OCI-LY1 (cell line): ENCODE measurements around the gene TTC38.

Source experiments
- H2AFZ ChIP-seq: fragments of 200-600 bp; sonication (generic), shearing (Covaris generic); 2 replicates; pipeline ENCODE4 v1.6.0; 2014; ENCODE audit warnings: antibody characterized with exemption, mild to moderate bottlenecking, low read length
- H3F3A ChIP-seq: fragments of 200-600 bp; sonication (generic), shearing (Covaris generic); 2 replicates; pipeline ENCODE4 v1.6.0; 2014; ENCODE audit warnings: mild to moderate bottlenecking, antibody characterized with exemption, low read length, moderate library complexity; ENCODE audit not compliant: insufficient read depth
- H3K27ac ChIP-seq: fragments of 200-600 bp; sonication (generic); 2 replicates; pipeline ENCODE4 v1.5.1; 2014; ENCODE audit warnings: low read length, mixed run types, mild to moderate bottlenecking, low read depth; ENCODE audit not compliant: poor library complexity, severe bottlenecking
- H3K27me3 ChIP-seq: fragments of 200-600 bp; sonication (generic); 2 replicates; pipeline ENCODE4 v1.6.0; 2014; ENCODE audit warnings: antibody characterized with exemption, mild to moderate bottlenecking, low read length, moderate library complexity; ENCODE audit not compliant: insufficient read depth
- H3K36me3 ChIP-seq: fragments of 200-600 bp; sonication (generic); 2 replicates; pipeline ENCODE4 v1.6.1; 2014; ENCODE audit warnings: mild to moderate bottlenecking, antibody characterized with exemption, low read length, moderate library complexity, mixed read lengths; ENCODE audit not compliant: insufficient read depth
- H3K4me1 ChIP-seq: fragments of 200-600 bp; sonication (generic); 2 replicates; pipeline ENCODE4 v1.5.1; 2014; ENCODE audit warnings: mild to moderate bottlenecking, low read length, moderate library complexity; ENCODE audit not compliant: insufficient read depth, severe bottlenecking
- H3K4me2 ChIP-seq: fragments of 200-600 bp; sonication (generic), shearing (Covaris generic); 2 replicates; pipeline ENCODE4 v1.6.1; 2014; ENCODE audit warnings: low read length
- H3K4me3 ChIP-seq: fragments of 200-600 bp; sonication (generic); 2 replicates; pipeline ENCODE4 v1.5.1; 2014; ENCODE audit warnings: low read length, low read depth, mild to moderate bottlenecking, mixed read lengths; ENCODE audit not compliant: poor library complexity, severe bottlenecking
- H3K79me2 ChIP-seq: fragments of 200-600 bp; shearing (Covaris generic); 2 replicates; pipeline ENCODE4 v1.6.1; 2016; ENCODE audit warnings: mixed run types, low read length, mixed read lengths; ENCODE audit not compliant: insufficient read depth
- H3K9ac ChIP-seq: fragments of 200-600 bp; sonication (generic), shearing (Covaris generic); 2 replicates; pipeline ENCODE4 v1.6.1; 2014; ENCODE audit warnings: mild to moderate bottlenecking, low read length, mixed read lengths
- H3K9me2 ChIP-seq: fragments of 200-600 bp; sonication (generic), shearing (Covaris generic); 2 replicates; pipeline ENCODE4 v1.6.1; 2014; ENCODE audit warnings: low read depth, mild to moderate bottlenecking, low read length, mixed read lengths
- H3K9me3 ChIP-seq: fragments of 200-600 bp; shearing (Covaris generic); 2 replicates; pipeline ENCODE4 v1.6.1; 2014; ENCODE audit warnings: low read length, mixed read lengths
- H4K20me1 ChIP-seq: fragments of 200-600 bp; sonication (generic), shearing (Covaris generic); 2 replicates; pipeline ENCODE4 v1.6.0; 2016; ENCODE audit warnings: mild to moderate bottlenecking, low read length; ENCODE audit not compliant: insufficient read depth
- EZH2 ChIP-seq: fragments of 200-600 bp; sonication (generic), shearing (Covaris generic); IDR thresholded peaks from 2 replicates; pipeline ENCODE4 v1.8.0; 2017; ENCODE audit warnings: borderline replicate concordance, mixed run types, mild to moderate bottlenecking, antibody characterized with exemption, low read length, moderate library complexity, mixed read lengths
- TF ChIP-seq, protein P1 (sequence below): fragments of 200-600 bp; sonication (generic), shearing (Covaris generic); IDR thresholded peaks from 2 replicates; pipeline ENCODE4 v1.5.1; 2017; ENCODE audit warnings: mild to moderate bottlenecking, antibody characterized with exemption, low read length, moderate library complexity, mixed read lengths

TTC38 gene

DNA sequence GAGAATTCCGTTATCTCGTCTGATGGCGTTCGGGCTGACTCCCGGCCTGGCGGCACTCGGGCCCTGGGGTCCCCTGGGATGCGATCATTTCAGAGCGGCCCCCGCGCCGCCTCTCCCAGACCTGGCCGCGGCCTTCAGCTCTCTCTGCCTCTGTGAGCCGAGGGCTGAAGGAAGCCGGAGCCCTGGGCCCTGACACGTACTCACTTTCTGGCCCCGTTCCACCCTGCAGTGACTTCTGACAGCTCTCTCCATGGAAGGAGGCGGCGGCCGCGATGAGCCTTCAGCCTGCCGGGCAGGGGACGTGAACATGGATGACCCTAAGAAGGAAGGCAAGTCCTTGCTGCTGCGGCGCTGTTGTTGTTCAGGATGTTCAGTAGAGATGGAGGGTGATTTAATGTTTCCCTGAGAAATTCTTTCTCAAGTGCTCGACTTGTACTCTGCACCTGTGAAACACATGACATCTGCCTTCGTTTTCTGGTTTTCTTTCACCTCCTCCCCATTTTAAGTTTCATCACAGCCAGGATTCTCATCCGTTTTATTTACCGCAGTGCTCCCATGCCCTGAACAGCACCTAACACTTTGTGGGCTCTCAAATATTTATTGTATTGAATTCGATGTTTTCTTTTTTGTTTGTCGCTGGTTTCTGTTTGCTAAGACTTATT lies 29.5 kb downstream of the TTC38 start:
- Histone ChIP-seq H3K27ac (peak overlapping the region; percentile 60), H2AFZ (no peak overlapping the region), H3K4me2 (peak overlapping the region; percentile 91), H3K9ac (peak overlapping the region; percentile 86), H4K20me1 (no peaks in the 10 kb centered on the region), H3K79me2 (peaks cover 13% of the 10 kb centered on the region), H3K27me3 (no peaks in the 10 kb centered on the region), H3K36me3 (peaks cover 32% of the 10 kb centered on the region), H3K9me3 (no peaks in the 10 kb centered on the region), H3F3A (no peaks in the 10 kb centered on the region), H3K4me3 (peak overlapping the region; percentile 87), H3K9me2 (no peaks in the 10 kb centered on the region), H3K4me1 (peaks cover 45% of the 10 kb centered on the region)
- TF ChIP-seq EZH2, result no peak
- TF ChIP-seq, protein P1, sequence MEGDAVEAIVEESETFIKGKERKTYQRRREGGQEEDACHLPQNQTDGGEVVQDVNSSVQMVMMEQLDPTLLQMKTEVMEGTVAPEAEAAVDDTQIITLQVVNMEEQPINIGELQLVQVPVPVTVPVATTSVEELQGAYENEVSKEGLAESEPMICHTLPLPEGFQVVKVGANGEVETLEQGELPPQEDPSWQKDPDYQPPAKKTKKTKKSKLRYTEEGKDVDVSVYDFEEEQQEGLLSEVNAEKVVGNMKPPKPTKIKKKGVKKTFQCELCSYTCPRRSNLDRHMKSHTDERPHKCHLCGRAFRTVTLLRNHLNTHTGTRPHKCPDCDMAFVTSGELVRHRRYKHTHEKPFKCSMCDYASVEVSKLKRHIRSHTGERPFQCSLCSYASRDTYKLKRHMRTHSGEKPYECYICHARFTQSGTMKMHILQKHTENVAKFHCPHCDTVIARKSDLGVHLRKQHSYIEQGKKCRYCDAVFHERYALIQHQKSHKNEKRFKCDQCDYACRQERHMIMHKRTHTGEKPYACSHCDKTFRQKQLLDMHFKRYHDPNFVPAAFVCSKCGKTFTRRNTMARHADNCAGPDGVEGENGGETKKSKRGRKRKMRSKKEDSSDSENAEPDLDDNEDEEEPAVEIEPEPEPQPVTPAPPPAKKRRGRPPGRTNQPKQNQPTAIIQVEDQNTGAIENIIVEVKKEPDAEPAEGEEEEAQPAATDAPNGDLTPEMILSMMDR, result no peak; the same call in 1 of the 2 replicates

DNA sequence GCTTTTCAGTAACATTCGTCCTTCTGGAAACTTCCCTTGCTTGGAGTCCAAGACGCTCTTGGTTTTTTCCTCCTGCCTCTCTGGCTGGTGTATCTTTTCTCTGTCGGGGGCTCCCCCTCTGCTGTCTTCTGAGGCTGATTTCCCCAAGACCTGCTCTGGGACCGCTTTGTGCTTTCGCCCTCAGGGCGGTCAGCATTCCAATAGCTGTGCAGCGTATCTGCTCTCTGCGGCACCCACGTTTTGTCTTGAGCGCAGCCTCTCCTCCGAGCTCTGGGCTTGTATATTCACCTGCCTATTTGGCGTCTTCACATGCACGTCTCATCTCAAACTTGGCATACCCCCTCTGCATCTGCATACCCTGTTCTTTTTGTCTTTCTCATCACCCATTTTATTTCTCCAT lies 31.3 kb downstream of the TTC38 start:
- Histone ChIP-seq H3K79me2 (peaks cover 30% of the 10 kb centered on the region), H3K9ac (no peak overlapping the region), H3K27me3 (no peaks in the 10 kb centered on the region), H3K9me3 (no peaks in the 10 kb centered on the region), H3K4me2 (peak overlapping the region; percentile 91; the same call in 1 of the 2 replicates), H2AFZ (no peak overlapping the region), H3F3A (no peaks in the 10 kb centered on the region), H3K27ac (no peak overlapping the region), H3K36me3 (peaks cover 47% of the 10 kb centered on the region), H3K4me3 (no peak overlapping the region), H3K9me2 (no peaks in the 10 kb centered on the region), H3K4me1 (peaks cover 30% of the 10 kb centered on the region), H4K20me1 (no peaks in the 10 kb centered on the region)
- TF ChIP-seq EZH2, result no peak
- TF ChIP-seq, protein P1, result no peak

DNA sequence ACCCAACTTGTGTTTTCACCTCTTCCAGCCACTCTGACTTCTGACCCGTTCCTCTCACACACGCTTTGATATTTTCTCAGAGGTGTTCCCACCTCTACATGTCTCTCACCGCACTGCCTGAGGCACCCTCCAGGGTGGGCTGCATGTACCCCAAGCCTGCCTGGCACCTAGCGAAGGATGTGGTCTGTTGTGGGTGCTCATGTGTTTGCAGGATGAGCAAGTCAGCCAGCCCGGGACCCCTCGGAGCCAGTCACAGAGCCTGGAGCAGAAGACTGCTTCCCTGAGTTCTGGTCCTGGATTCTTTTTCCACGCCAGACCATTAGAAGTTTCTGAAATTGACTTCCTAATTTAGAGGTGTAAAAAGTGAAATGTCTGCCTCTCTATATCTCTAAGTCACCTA lies 32.7 kb downstream of the TTC38 start:
- H3K4me2 ChIP-seq, result no peak overlapping the region

More for the DNA sequence above, 32.7 kb downstream of the TTC38 start:
- Histone ChIP-seq H3K27ac (no peak overlapping the region), H2AFZ (no peak overlapping the region), H3K79me2 (peaks cover 41% of the 10 kb centered on the region), H3K27me3 (no peaks in the 10 kb centered on the region), H3K36me3 (peaks cover 60% of the 10 kb centered on the region), H3K9me2 (no peaks in the 10 kb centered on the region), H3K4me3 (no peak overlapping the region), H3K9ac (no peak overlapping the region), H3F3A (no peaks in the 10 kb centered on the region), H3K9me3 (no peaks in the 10 kb centered on the region), H3K4me1 (peaks cover 26% of the 10 kb centered on the region), H4K20me1 (no peaks in the 10 kb centered on the region)
- TF ChIP-seq, protein P1, result no peak
- TF ChIP-seq EZH2, result no peak
